ENCODE measurements around the gene NFXL1.

Gene NFXL1

GRCh38 chr4:47882228-47882627 lies 32.2 kb downstream of the NFXL1 start:
- no peak for DNase-seq

- DNase-seq, result no peak
Measured at GRCh38 chr4:47879458-47879857, 34.9 kb downstream of the NFXL1 start.

GRCh38 chr4:47876784-47877546 lies 37.4 kb downstream of the NFXL1 start:
- no peak for DNase-seq

DNA sequence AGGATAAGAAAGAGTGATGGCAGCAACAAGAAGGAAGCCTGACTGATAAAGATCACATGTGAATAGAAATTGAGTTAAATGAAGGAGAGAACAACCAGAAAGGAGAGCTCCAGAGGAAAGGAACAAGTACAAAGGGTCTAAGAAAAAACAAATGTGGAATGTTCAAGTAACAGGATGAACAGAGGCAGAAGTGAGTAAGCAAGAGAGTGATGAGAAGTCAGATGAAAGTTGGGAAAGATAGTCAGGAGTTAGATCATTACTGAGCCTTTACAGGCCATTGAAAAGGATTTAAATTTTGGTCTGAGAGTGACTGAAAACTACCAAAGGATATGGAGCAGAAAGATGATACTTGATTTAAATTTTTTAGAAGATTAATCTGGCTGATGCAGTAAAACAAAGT lies 38.1 kb downstream of the NFXL1 start:
- no peak for DNase-seq

GRCh38 chr4:47873877-47874541 lies 40.4 kb downstream of the NFXL1 start:
- DNase-seq, result no peak

GRCh38 chr4:47863486-47863885 lies 50.9 kb downstream of the NFXL1 start:
- DNase-seq, result no peak

DNA sequence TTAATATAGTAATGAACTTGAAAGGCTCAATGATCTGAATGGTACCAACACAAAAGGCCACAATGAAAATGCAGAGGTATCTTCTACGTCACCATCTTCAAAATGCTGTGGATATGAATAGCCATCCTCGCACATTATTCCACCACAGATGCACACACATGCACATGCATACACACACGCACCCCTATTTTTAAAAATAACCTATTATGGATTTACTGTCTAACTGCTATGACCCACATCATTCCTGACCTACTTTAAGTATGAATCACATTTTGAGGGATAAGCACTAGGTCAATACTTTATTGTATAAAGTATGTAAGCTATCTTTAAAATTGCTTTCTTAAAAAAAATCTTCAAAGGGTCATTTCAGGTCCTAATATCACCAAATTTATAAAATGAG lies 52.1 kb downstream of the NFXL1 start:
- no peak for DNase-seq

GRCh38 chr4:47860305-47860704 lies 54.1 kb downstream of the NFXL1 start:
- no peak for DNase-seq

GRCh38 chr4:47858006-47858405 lies 56.4 kb downstream of the NFXL1 start:
- no peak for DNase-seq

- no peak for DNase-seq
Measured at GRCh38 chr4:47856713-47857112, 57.7 kb downstream of the NFXL1 start.

DNA sequence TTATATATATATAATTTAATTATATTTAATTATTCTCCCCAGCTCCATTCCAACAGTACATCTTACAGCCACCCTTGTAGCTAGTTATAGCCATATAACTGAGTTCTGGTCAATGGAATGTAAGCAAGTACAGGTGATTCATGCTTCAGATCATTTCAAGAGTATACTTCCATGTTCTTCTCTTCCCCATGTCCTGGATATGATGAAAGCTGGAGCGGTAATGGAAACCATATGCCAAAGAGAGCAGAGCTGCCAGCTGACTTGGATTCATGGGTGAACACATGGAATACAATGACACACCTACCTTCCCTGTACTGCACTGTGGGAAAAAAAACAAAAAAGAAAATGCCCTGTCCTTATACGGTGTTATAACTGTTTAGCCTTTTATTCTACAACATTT lies 59.0 kb downstream of the NFXL1 start:
- DNase-seq, result no peak

DNA sequence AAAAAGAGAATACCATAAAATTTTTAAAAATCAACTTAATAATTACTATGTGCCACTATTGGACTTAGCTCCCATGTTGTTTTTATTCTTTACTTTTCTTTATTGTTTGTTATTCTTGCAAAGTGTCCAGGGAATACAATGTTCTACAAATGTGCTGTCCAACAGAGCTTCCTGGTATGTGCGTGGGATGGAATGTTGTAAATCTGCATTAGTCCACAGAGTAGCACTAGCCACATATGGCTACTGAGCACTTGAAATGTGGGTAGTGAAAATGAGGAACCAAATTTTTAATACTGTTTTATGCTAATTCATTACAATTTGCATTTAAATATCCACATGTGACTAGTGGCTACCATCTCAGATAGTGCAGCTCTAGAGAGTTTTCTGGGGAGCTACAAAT lies 62.2 kb downstream of the NFXL1 start:
- DNase-seq, result no peak

GRCh38 chr4:47849466-47849865 lies 64.9 kb downstream of the NFXL1 start:
- DNase-seq, result no peak

DNA sequence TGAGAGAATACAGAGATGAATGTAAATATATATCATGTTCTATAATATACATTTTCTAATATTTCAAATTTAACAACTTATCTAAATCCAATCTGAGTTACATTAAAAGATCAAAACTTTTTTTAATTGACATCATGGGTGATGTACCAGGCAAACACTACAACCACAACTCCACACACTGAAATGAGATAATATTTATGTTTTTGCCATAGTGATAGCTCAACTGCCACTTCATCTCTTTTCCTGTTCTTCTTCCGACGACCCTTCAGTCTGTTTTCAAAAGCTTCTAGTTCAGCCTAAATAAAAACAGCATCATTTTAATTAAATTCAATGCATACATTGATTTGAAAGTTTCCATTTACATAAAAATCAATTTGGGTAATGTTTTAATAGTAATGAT lies 66.3 kb downstream of the NFXL1 start:
- no peak for DNase-seq

- DNase-seq, result no peak
Measured at GRCh38 chr4:47842985-47843384, 71.4 kb downstream of the NFXL1 start.

DNA sequence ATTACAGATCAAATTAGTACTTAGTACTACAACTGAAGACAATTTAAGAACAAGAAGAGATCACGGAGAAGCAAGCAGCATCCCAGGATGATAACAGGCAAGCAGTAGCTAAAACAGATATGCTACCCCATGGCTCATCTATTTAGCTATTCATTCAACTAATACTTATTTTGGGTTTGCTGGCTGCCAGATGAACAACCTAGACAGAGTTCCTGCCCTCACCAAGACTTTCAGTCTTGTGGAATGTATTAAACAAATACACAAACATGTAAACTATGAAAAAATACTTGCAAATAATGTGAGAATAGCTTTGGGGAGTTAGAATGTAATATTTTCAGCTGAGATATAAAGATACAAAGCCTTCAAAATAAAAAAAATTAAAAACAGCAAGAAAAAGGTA lies 74.1 kb downstream of the NFXL1 start:
- no peak for DNase-seq

- DNase-seq, result peak; percentile 63
Measured at GRCh38 chr4:47839259-47839658, 75.1 kb downstream of the NFXL1 start.

DNA sequence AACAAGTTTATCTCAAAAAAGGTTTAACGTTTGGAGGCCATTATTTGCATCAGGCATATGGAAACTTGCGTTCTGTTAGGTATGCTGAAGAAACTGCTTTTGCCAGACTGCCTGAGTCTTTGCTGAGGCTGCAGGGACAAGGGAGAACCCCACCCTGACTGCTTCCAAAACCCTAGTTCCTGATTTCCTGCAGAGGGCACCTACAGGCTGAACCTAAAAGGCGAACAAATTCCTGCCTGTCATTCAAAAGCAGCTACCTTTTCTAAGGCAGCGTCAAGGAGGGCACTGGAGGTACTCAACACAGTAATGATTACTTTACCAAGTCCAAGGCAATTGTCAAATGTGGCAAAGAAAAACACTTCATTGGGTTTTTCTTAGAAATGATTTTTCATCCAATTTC lies 75.9 kb downstream of the NFXL1 start:
- no peak for DNase-seq

- no peak for DNase-seq
Measured at GRCh38 chr4:47837908-47838294, 76.5 kb downstream of the NFXL1 start, which contains the start of gene CORIN. Gene CORIN, minus strand, starts transcription at chr4:47838067. Its CDS starts 118 bp downstream, at chr4:47837949.

DNA sequence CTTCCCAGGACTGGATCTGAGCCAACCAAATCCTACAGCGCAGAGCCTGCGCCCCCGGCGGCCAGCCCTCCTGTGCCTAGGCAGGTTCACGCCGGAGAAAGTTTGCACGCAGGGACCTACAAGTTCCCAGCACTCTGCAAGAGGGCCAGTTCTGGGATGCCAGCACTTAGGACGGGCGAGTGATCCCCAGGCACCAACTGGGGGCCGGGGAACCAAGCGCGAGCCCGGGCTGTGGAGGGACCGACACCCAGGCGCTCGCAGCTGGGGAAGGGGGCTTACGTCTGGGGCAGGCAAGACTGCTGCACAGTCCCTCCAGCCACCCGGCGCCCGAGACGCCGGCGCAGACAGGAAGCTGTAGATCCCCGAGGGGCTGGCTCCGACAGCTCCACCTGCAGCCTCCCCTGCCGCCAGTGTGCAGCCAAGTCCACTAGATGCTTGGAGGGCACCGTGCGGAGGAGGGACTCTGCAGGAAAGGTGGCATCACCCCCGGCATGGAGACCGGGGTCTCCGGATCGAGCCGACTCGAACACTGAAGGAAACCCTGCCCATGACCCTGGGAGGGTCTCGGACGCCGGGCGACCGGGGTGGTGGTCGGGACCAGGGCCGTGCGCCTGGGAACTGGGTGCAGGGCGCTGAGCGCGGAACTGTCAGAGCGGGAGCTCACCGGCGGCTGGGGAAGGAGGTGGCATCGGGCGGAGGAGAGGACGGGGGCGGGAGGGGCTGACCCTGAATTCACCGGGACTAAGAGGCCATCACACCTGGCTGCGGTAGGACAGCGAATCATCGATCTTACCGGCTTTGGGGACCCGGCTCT lies 77.1 kb downstream of the NFXL1 start:
- DNase-seq, result peak; percentile 45

DNA sequence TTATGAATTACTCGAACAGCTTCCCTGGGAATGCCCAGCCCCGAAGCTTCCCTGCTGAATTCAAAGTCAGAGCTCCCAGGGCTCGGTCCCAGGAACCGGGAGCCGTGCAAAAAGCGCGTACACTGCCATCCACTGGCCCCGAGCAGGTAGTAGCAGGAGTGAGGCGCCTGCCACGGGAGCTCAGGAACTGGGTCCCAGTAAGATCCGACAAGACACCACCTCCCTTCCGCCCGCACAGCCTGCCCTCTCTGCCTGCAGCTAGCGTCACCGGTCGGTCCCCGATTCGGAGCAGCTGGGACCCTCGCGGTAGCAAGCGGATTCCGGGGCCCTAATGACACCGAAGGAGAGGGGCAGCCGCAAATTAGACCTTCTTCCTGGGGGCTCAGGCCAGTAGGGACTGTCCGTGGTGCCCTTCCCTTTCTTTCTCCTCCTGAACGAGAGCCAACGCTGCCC lies 77.7 kb downstream of the NFXL1 start:
- peak; percentile 53 for DNase-seq

- no peak for DNase-seq
Measured at GRCh38 chr4:47835494-47835893, 78.9 kb downstream of the NFXL1 start.

GRCh38 chr4:47831026-47831679 lies 83.2 kb downstream of the NFXL1 start:
- DNase-seq, result no peak
